PC-3 (cell line): ENCODE measurements around the gene CAMK2A.

Experiments
- EZH2 ChIP-seq: fragments of 300-600 bp; sonication (generic); IDR thresholded peaks from one replicate; pipeline ENCODE4 v1.6.1; 2017; ENCODE audit warnings: antibody characterized with exemption, mild to moderate bottlenecking, low read length; ENCODE audit not compliant: unreplicated experiment
- TF ChIP-seq, protein P1 (sequence below): fragments of 300-600 bp; sonication (generic); conservative IDR thresholded peaks from 2 replicates; pipeline ENCODE4 v1.5.1; 2017; ENCODE audit warnings: antibody characterized with exemption, low read depth, mild to moderate bottlenecking, low read length

DNA sequence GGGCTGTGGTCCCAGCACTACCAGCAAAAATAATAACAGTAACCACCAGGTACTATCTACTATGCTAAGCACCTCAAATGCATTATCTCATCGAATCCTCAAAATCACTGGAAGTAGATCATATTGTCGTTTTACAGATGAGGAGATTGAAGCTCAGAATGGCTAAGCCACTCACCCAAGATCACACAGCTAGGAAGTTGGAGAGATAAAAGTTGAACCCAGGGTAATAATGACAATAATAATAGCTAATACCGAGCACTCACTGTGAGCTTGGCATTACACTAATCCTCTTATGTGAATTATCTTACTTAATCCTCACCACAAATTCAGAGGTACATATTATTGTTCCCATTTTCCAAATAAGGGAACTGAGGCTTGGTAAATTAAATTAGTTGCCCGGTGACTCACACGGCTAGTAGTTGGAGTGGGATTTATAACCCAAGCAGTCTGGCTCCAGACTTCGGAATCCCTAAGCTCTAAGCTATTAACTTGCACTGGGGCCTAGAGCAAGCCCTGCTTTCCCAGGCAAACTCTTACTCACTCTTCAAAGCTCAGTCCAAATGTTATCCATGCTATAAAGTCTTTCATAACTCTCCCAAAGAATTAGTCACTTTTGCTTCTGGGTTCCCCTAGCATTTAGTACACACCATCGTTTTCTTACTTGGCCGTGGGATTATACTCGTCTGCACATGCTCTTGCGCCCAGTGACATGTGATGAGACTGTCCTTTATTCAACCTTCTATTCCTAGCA lies 9.3 kb upstream of the CAMK2A start:
- TF ChIP-seq EZH2, result no peak
- TF ChIP-seq, protein P1, sequence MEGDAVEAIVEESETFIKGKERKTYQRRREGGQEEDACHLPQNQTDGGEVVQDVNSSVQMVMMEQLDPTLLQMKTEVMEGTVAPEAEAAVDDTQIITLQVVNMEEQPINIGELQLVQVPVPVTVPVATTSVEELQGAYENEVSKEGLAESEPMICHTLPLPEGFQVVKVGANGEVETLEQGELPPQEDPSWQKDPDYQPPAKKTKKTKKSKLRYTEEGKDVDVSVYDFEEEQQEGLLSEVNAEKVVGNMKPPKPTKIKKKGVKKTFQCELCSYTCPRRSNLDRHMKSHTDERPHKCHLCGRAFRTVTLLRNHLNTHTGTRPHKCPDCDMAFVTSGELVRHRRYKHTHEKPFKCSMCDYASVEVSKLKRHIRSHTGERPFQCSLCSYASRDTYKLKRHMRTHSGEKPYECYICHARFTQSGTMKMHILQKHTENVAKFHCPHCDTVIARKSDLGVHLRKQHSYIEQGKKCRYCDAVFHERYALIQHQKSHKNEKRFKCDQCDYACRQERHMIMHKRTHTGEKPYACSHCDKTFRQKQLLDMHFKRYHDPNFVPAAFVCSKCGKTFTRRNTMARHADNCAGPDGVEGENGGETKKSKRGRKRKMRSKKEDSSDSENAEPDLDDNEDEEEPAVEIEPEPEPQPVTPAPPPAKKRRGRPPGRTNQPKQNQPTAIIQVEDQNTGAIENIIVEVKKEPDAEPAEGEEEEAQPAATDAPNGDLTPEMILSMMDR, result no peak
